Esophagus squamous epithelium (tissue), 4 donors: Measurements from ENCODE around the gene SLC29A1.
"Not testable (repeated sequence)": the region's sequence is repeated elsewhere in the genome, so short reads cannot be mapped to it uniquely, and the experiment has no call there.

Source experiments
- CTCF ChIP-seq, 6 experiments: fragments of 450-650 bp in 4 of 6; fragments of 200-600 bp in 2 of 6; sonication (generic) in 2 of 6; IDR thresholded peaks; one replicate each; pipeline ENCODE4 v1.5.1; 2016 to 2019; ENCODE audit warnings: antibody characterized with exemption in 6 of 6, mild to moderate bottlenecking in 4 of 6, moderate library complexity in 4 of 6
- POLR2A ChIP-seq, 4 donors: fragments of 450-650 bp; IDR thresholded peaks; one replicate each; pipeline ENCODE4 v1.6.1; 2017; ENCODE audit warnings: antibody characterized with exemption in 4 of 4, mild to moderate bottlenecking in 4 of 4, moderate library complexity in 3 of 4

- TF ChIP-seq CTCF, POLR2A (IDR thresholded peaks at IDR 0.05): not testable (repeated sequence)
Measured at GRCh38 chr6:44196351-44196750, 27.0 kb upstream of the SLC29A1 start.
